CD4-positive, CD25-positive, alpha-beta regulatory T cell (primary cell): Measurements from ENCODE around the gene PAMR1. TPM values are rescaled to one million over a fixed set of nuclear protein-coding genes. Genes with fewer than 3 reads are reported as not detected.

ENCODE experiments used
- ATAC-seq, 2 donors: fragments of 150-1000 bp; cut with Tn5 transposase; one replicate each; pipeline ENCODE4 v1.10.0; 2021; ENCODE audit warnings: low read depth in 2 of 2, moderate number of reproducible peaks in 2 of 2, moderate library complexity in 1 of 2
- DNase-seq, 3 donors: peaks; one replicate each; pipeline versions ENCODE4 v3.0.0 to v3.0.0-alpha.2; 2012 to 2022; ENCODE audit warnings: mixed read lengths in 1 of 3
- H3K27ac ChIP-seq: one replicate; pipeline ENCODE4 v1.7.0; 2013; ENCODE audit warnings: mild to moderate bottlenecking, low read length; ENCODE audit not compliant: insufficient read depth, poor library complexity, severe bottlenecking
- H3K27me3 ChIP-seq: one replicate; pipeline ENCODE4 v1.7.0; 2013; ENCODE audit warnings: low read length; ENCODE audit not compliant: control insufficient read depth, insufficient read depth
- H3K36me3 ChIP-seq: one replicate; pipeline ENCODE4 v1.7.0; 2013; ENCODE audit warnings: mild to moderate bottlenecking, low read length, moderate library complexity; ENCODE audit not compliant: control insufficient read depth, insufficient read depth
- H3K4me1 ChIP-seq: 2 replicates; pipeline ENCODE4 v1.7.0; 2013; ENCODE audit warnings: mild to moderate bottlenecking, low read length; ENCODE audit not compliant: insufficient read depth, control insufficient read depth, poor library complexity, severe bottlenecking
- H3K4me3 ChIP-seq: one replicate; pipeline ENCODE4 v1.7.0; 2013; ENCODE audit warnings: low read depth, mild to moderate bottlenecking, low read length, moderate library complexity
- H3K9me3 ChIP-seq, 2 experiments: 1 replicate in 1 of 2; 2 replicates in 1 of 2; pipeline ENCODE4 v1.7.0; 2013; ENCODE audit warnings: low read length in 2 of 2, mild to moderate bottlenecking in 1 of 2, moderate library complexity in 1 of 2; ENCODE audit not compliant: control insufficient read depth in 2 of 2
- H3K27ac Mint-ChIP-seq, 3 donors: one replicate each; pipeline ENCODE4 v1.8.0; 2020 to 2022; ENCODE audit warnings: mild to moderate bottlenecking in 3 of 3, mixed read lengths in 3 of 3, moderate library complexity in 2 of 3
- H3K27me3 Mint-ChIP-seq: one replicate; pipeline ENCODE4 v1.8.0; 2022; ENCODE audit warnings: mild to moderate bottlenecking, mixed read lengths
- H3K36me3 Mint-ChIP-seq: one replicate; pipeline ENCODE4 v1.8.0; 2020; ENCODE audit warnings: mixed read lengths
- H3K4me1 Mint-ChIP-seq, 4 donors: one replicate each; pipeline ENCODE4 v1.8.0; 2020 to 2022; ENCODE audit warnings: mixed read lengths in 4 of 4, mild to moderate bottlenecking in 1 of 4
- H3K4me3 Mint-ChIP-seq, 4 donors: one replicate each; pipeline ENCODE4 v1.8.0; 2020 to 2022; ENCODE audit warnings: mild to moderate bottlenecking in 4 of 4, mixed read lengths in 4 of 4, moderate library complexity in 3 of 4
- H3K9me3 Mint-ChIP-seq, 7 donors: one replicate each; pipeline ENCODE4 v1.8.0; 2020 to 2022; ENCODE audit warnings: mixed read lengths in 7 of 7, mild to moderate bottlenecking in 3 of 7, moderate library complexity in 2 of 7
- polyA plus RNA-seq, 4 donors: library from polyadenylated mRNA; unstranded; fragments of 300-500 nt; fragmentation: Illumina TruSeq; gene quantifications; one replicate each; pipeline ENCODE4 v1.2.3, GENCODE V29; 2021
- total RNA-seq: library from RNA; stranded (reverse); gene quantifications from one replicate; pipeline ENCODE4 v1.2.3, GENCODE V29; 2022

Gene PAMR1
- total and polyA plus RNA-seq, 5 donors from 2014 or later: not detected

GRCh38 chr11:35515224-35515623 lies 10.2 kb downstream of the PAMR1 start:
- Histone ChIP-seq H3K27ac (no peak overlapping the region), H3K36me3 (no peaks in the 10 kb centered on the region), H3K4me3 (no peak overlapping the region), H3K4me1 (no peaks in the 10 kb centered on the region), H3K9me3 (no peaks in the 10 kb centered on the region), H3K27me3 (peaks cover 10% of the 10 kb centered on the region)
- no peaks in the 10 kb centered on the region for H3K4me1 Mint-ChIP-seq
- no peak for DNase-seq
- ATAC-seq: no peak
- H3K36me3 Mint-ChIP-seq: no peaks in the 10 kb centered on the region
- H3K9me3 Mint-ChIP-seq: peaks cover 0 to 2% (median 0%) of the 10 kb centered on the region in 7 donors
- H3K27me3 Mint-ChIP-seq: peaks cover 24% of the 10 kb centered on the region
- H3K27ac Mint-ChIP-seq: no peak overlapping the region
- no peak overlapping the region for H3K4me3 Mint-ChIP-seq

GRCh38 chr11:35514481-35514880 lies 10.9 kb downstream of the PAMR1 start:
- Mint-ChIP-seq H3K9me3 (peaks cover 0 to 2% (median 0%) of the 10 kb centered on the region in 7 donors), H3K4me1 (no peaks in the 10 kb centered on the region), H3K4me3 (no peak overlapping the region), H3K27ac (no peak overlapping the region), H3K27me3 (peaks cover 24% of the 10 kb centered on the region), H3K36me3 (no peaks in the 10 kb centered on the region)
- Histone ChIP-seq H3K9me3 (no peaks in the 10 kb centered on the region), H3K27ac (no peak overlapping the region), H3K4me1 (no peaks in the 10 kb centered on the region), H3K36me3 (no peaks in the 10 kb centered on the region), H3K4me3 (no peak overlapping the region), H3K27me3 (peaks cover 10% of the 10 kb centered on the region)
- DNase-seq: no peak
- ATAC-seq: no peak

GRCh38 chr11:35511666-35512065 lies 13.8 kb downstream of the PAMR1 start:
- Histone ChIP-seq H3K4me3 (no peak overlapping the region), H3K36me3 (no peaks in the 10 kb centered on the region), H3K9me3 (peaks cover 0 to 3% of the 10 kb centered on the region in 2 experiments), H3K4me1 (no peaks in the 10 kb centered on the region), H3K27me3 (peaks cover 14% of the 10 kb centered on the region), H3K27ac (no peak overlapping the region)
- Mint-ChIP-seq H3K4me3 (no peak overlapping the region), H3K4me1 (no peaks in the 10 kb centered on the region), H3K9me3 (peaks cover 0 to 16% (median 3%) of the 10 kb centered on the region in 7 donors), H3K27me3 (peaks cover 33% of the 10 kb centered on the region), H3K36me3 (no peaks in the 10 kb centered on the region), H3K27ac (no peak overlapping the region)
- ATAC-seq (no peak), DNase-seq (no peak)

GRCh38 chr11:35507688-35508087 lies 17.7 kb downstream of the PAMR1 start:
- Histone ChIP-seq H3K4me1 (no peaks in the 10 kb centered on the region), H3K4me3 (no peak overlapping the region), H3K36me3 (no peaks in the 10 kb centered on the region), H3K27me3 (peaks cover 13% of the 10 kb centered on the region), H3K9me3 (peaks cover 0 to 3% of the 10 kb centered on the region in 2 experiments), H3K27ac (no peak overlapping the region)
- H3K4me1 Mint-ChIP-seq: no peaks in the 10 kb centered on the region
- no peak overlapping the region for H3K27ac Mint-ChIP-seq
- ATAC-seq (no peak), DNase-seq (no peak)
- peaks cover 5 to 25% (median 6%) of the 10 kb centered on the region in 7 donors for H3K9me3 Mint-ChIP-seq
- H3K36me3 Mint-ChIP-seq: no peaks in the 10 kb centered on the region
- peaks cover 45% of the 10 kb centered on the region for H3K27me3 Mint-ChIP-seq
- no peak overlapping the region for H3K4me3 Mint-ChIP-seq

GRCh38 chr11:35501776-35502175 lies 23.6 kb downstream of the PAMR1 start:
- ATAC-seq: no peak
- Mint-ChIP-seq H3K4me1 (no peaks in the 10 kb centered on the region), H3K27ac (no peak overlapping the region), H3K36me3 (no peaks in the 10 kb centered on the region), H3K9me3 (peaks cover 4 to 13% (median 7%) of the 10 kb centered on the region in 7 donors), H3K27me3 (peaks cover 12% of the 10 kb centered on the region), H3K4me3 (no peak overlapping the region)
- no peak for DNase-seq
- no peaks in the 10 kb centered on the region for H3K4me1 ChIP-seq
- H3K4me3 ChIP-seq: no peak overlapping the region
- no peak overlapping the region for H3K27ac ChIP-seq
- H3K9me3 ChIP-seq: no peaks in the 10 kb centered on the region
- peaks cover 2% of the 10 kb centered on the region for H3K27me3 ChIP-seq
- H3K36me3 ChIP-seq: no peaks in the 10 kb centered on the region

GRCh38 chr11:35500744-35501143 lies 24.7 kb downstream of the PAMR1 start:
- no peak for ATAC-seq
- H3K9me3 Mint-ChIP-seq: peaks cover 2 to 7% (median 4%) of the 10 kb centered on the region in 7 donors
- H3K9me3 ChIP-seq: no peaks in the 10 kb centered on the region
- H3K4me3 Mint-ChIP-seq: no peak overlapping the region
- H3K36me3 ChIP-seq: no peaks in the 10 kb centered on the region
- H3K27me3 ChIP-seq: peaks cover 2% of the 10 kb centered on the region
- H3K4me3 ChIP-seq: no peak overlapping the region
- no peaks in the 10 kb centered on the region for H3K4me1 ChIP-seq
- H3K27ac Mint-ChIP-seq: no peak overlapping the region
- no peaks in the 10 kb centered on the region for H3K36me3 Mint-ChIP-seq
- H3K4me1 Mint-ChIP-seq: no peaks in the 10 kb centered on the region
- no peak overlapping the region for H3K27ac ChIP-seq
- DNase-seq: no peak
- peaks cover 6% of the 10 kb centered on the region for H3K27me3 Mint-ChIP-seq

- ATAC-seq (no peak), DNase-seq (no peak)
- H3K4me1 ChIP-seq: no peaks in the 10 kb centered on the region
- no peak overlapping the region for H3K4me3 ChIP-seq
- H3K27me3 Mint-ChIP-seq: no peaks in the 10 kb centered on the region
- no peaks in the 10 kb centered on the region for H3K36me3 Mint-ChIP-seq
- H3K4me3 Mint-ChIP-seq: no peak overlapping the region
- H3K27ac ChIP-seq: no peak overlapping the region
- H3K27me3 ChIP-seq: peaks cover 11% of the 10 kb centered on the region
- H3K4me1 Mint-ChIP-seq: no peaks in the 10 kb centered on the region
- H3K9me3 Mint-ChIP-seq: peaks cover 0 to 2% (median 0%) of the 10 kb centered on the region in 7 donors
- H3K27ac Mint-ChIP-seq: no peak overlapping the region
- no peaks in the 10 kb centered on the region for H3K36me3 ChIP-seq
- no peaks in the 10 kb centered on the region for H3K9me3 ChIP-seq
Observed at GRCh38 chr11:35496416-35496815, 29.0 kb downstream of the PAMR1 start.

GRCh38 chr11:35494957-35495490 lies 30.4 kb downstream of the PAMR1 start:
- H3K27me3 ChIP-seq: peaks cover 13% of the 10 kb centered on the region
- no peaks in the 10 kb centered on the region for H3K4me1 ChIP-seq
- Mint-ChIP-seq H3K4me3 (no peak overlapping the region), H3K9me3 (peaks cover 0 to 2% (median 0%) of the 10 kb centered on the region in 7 donors), H3K4me1 (no peaks in the 10 kb centered on the region), H3K36me3 (no peaks in the 10 kb centered on the region), H3K27ac (no peak overlapping the region), H3K27me3 (no peaks in the 10 kb centered on the region)
- no peak overlapping the region for H3K4me3 ChIP-seq
- no peaks in the 10 kb centered on the region for H3K9me3 ChIP-seq
- no peak for ATAC-seq
- H3K36me3 ChIP-seq: no peaks in the 10 kb centered on the region
- no peak overlapping the region for H3K27ac ChIP-seq
- DNase-seq: no peak
